ENCODE data around the gene TMPRSS9.
A peak's percentile ranks its signal among the peaks of the same experiment; 100 is the strongest.
"Not testable (repeated sequence)": the region's sequence is repeated elsewhere in the genome, so short reads cannot be mapped to it uniquely, and the experiment has no call there.

Gene TMPRSS9

GRCh38 chr19:2342656-2343288, 17.3 kb upstream of the TMPRSS9 start:
- no peak for DNase-seq (ENCODE audit: low spot score)

GRCh38 chr19:2343289-2343982, 16.6 kb upstream of the TMPRSS9 start:
- DNase-seq (ENCODE audit: low spot score): no peak

- no peak for DNase-seq (ENCODE audit: low spot score)
Measured at GRCh38 chr19:2344381-2344870, 15.6 kb upstream of the TMPRSS9 start.

- DNase-seq (ENCODE audit: low spot score): no peak
Measured at GRCh38 chr19:2345076-2345475, 15.0 kb upstream of the TMPRSS9 start.

DNA sequence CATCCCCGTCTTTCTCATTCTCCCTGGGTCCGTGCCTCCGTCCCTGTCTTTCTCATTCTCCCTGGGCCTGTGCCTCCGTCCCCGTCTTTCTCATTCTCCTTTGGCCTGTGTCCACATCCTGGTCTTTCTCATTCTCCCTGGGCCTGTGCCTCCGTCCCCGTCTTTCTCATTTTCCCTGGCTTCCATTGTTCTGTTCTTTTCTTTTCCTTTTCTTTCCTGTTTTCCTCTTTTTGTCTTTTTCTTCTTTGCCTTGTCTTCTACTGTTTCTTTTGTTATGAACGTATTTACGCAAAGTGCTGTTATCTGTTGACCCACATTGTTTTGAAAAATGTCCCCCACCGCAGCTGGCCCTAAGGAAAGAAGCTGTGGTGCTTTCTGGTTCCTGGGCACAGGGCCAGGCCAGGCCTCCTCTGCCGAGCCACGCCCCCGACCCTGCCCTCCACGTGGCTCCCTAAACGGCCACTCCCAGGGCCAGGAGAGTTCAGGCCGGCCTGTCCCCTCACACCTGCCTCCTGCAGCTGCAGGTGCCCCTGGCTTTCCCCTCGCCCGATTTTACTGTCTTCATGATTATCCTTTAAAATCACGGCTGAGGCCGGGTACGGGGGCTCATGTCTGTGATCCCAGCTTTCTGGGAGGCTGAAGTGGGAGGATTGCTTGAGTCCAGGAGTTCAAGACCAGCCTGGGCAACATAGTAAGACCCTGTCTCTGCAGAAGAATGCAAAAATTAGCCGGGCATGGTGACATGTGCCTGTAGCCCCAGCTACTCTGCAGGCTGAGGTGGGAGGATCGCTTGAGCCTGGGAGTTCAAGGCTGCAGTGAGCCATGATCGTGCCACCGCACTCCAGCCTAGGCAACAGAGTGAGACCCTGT, 14.0 kb upstream of the TMPRSS9 start:
- DNase-seq (ENCODE audit: low spot score): no peak

GRCh38 chr19:2349818-2350217, 10.2 kb upstream of the TMPRSS9 start:
- not testable (repeated sequence) for DNase-seq (ENCODE audit: low spot score)

GRCh38 chr19:2350656-2351055, 9.4 kb upstream of the TMPRSS9 start:
- DNase-seq (ENCODE audit: low spot score): no peak

DNA sequence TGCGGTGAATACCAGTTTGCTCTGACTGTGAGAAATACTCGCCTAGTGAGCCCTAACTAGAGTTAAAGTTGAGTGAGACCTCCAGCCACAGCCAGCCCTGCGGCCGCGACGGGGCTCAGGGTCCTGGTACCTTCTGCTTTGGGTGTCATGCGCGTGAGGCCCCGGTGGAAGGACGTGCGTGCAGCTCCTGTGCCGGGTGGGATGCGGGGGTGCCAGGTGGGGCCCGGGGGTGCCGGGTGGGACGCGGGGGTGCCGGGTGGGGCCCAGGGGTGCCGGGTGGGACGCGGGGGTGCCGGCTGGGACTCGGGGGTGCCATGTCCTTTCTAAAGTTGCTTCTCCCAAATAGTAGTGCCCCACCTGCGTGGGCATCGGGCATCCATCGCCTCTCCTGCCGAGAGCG, 8.5 kb upstream of the TMPRSS9 start:
- DNase-seq (ENCODE audit: low spot score): no peak

- no peak for DNase-seq (ENCODE audit: low spot score)
Measured at GRCh38 chr19:2352121-2352520, 7.9 kb upstream of the TMPRSS9 start.

DNA sequence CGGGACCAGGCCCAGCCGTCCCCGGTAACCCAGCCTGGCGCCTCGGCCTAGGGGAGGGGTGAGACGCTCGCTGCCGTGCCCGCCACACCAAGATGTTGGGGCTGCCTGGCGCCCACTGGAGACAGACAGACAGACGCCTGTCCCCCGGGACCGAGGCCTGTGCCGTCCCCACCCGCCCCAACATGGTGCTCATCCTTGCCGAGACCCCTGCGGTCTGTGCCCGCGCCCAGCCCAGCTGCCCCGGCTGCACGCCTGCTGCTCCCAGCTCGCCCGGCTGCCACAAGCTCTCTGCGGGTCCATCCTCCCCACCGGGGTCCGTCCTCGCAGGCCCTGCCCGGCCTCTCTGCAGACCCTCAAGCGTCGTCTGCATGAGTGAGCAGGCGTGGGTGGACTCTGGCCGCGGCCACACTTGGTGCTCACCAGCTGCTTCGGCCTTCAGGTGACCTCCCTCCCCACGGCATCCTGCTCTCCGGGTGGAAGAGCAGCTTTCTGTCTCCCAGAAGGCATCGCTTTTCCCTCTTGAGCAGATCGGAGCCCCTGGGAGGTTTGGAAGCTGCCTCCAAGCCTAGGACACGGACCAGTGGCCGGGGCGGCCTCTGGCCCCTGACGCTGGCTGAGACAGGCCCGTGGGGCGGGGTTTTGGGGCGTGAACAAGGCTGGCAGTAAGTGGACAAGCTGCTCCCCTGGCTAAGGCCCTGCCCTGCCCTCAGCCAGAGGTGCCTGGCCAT, 6.7 kb upstream of the TMPRSS9 start:
- DNase-seq (ENCODE audit: low spot score): no peak

GRCh38 chr19:2353887-2354592, 6.0 kb upstream of the TMPRSS9 start:
- no peak for DNase-seq (ENCODE audit: low spot score)

GRCh38 chr19:2354670-2355069, 5.4 kb upstream of the TMPRSS9 start:
- no peak for DNase-seq (ENCODE audit: low spot score)

DNA sequence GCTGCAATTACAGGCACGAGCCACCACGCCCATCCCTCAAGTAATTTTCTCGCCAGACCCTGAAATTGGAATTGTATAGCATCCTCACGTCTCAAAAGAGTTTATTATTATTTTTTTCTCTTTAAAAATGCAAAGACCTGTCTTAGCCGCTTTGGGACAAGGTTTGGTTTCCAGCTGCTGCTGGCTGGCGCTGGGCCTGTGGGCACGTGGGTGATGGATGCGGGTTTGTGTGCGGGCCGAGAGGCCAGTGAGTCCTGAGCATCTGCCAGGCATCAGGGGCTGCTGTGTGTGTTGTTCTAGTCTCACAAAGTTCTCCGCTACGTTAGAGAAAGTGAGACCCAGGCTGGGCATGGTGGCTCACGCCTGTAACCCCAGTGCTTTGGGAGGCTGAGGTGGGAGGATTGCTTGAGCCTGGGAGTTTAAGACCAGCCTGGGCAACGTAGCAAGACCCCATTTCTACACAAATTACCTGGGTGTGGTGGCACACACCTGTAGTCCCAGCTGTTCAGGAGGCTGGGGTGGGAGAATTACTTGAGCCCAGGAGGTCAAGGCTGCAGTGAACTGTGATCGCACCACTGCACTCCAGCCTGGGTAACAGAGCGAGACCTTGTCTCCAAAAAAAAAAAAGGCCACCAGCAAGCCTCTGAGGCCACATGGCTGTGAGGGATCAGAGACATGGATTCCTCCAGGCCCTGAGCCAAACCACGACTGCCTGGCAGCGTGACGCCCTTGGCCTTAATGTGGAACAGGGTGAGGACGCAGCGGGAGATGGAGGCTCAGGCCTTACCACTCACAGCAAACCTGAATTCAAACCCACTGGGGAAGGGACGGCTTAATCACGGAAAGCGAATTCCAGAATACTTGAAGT, 4.7 kb upstream of the TMPRSS9 start:
- DNase-seq (ENCODE audit: low spot score): peak; percentile 96

GRCh38 chr19:2356036-2356646, 3.9 kb upstream of the TMPRSS9 start:
- DNase-seq (ENCODE audit: low spot score): no peak

DNA sequence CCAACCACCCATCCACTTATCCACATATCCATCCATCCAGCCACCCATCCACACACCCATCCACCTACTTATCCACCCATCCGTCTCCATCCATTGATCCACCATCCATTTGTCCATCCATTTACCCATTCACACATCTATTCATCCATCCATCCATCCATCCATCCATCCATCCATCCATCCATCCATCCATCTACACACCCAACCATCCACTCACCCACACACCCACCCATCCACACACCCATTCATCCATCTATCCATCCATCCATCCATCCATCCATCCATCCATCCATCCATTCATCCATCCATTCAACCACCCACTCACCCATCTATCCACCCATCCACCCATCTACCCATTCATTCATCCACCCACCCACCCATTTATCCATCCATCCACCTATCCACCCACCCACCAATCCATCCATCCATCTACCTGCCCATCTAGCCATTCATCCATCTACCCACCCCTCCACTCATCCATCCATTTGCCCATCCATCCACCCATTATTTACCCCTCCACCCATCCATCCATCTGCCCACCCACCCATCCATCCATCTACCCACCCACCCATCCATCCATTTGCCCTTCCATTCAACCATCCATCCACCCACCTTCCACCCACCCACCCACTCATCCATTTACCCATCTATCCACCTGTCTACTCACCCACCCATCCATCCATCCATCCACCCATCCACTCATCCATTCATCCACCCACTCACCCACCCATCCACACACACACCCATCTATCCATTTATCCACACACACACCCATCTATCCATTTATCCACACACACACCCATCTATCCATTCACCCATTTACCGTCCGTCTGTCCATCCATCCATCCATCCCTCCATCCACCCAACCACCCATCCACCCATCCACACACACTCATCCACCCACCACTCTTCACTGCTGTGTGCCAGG, 2.5 kb upstream of the TMPRSS9 start:
- no peak for DNase-seq (ENCODE audit: low spot score)

DNA sequence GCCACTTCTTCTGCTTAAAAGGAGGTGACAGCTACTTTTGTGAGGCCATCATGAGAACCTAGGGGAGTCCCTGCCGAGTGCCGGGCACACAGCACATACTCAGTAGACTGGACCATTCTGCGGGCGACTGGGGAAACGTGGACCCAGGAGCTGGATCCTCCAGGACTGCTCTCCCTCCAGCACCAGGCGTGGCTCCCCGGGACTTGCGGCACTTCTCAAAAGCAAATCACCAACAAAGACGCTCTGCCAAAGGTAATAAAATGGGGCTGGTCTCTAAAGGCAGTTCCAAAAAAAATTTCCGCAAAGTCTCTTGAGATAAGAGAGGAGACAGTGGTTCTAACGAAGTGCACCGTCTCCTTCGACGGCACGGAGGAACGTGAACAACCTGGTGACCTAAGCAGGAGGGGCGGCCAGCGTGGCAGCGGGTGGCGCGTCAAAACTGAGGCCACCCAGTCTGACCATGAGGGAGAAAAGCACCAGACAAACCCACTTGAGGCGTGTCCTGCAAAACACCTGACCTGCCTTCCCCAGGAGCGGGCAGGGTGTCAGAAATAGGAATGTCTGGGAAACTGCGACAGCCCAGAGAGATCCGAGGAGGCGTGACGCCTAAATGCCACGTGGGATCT, 1.4 kb upstream of the TMPRSS9 start:
- no peak for DNase-seq (ENCODE audit: low spot score)

GRCh38 chr19:2360833-2361232, 768 bp downstream of the TMPRSS9 start:
- no peak for DNase-seq (ENCODE audit: low spot score)

DNA sequence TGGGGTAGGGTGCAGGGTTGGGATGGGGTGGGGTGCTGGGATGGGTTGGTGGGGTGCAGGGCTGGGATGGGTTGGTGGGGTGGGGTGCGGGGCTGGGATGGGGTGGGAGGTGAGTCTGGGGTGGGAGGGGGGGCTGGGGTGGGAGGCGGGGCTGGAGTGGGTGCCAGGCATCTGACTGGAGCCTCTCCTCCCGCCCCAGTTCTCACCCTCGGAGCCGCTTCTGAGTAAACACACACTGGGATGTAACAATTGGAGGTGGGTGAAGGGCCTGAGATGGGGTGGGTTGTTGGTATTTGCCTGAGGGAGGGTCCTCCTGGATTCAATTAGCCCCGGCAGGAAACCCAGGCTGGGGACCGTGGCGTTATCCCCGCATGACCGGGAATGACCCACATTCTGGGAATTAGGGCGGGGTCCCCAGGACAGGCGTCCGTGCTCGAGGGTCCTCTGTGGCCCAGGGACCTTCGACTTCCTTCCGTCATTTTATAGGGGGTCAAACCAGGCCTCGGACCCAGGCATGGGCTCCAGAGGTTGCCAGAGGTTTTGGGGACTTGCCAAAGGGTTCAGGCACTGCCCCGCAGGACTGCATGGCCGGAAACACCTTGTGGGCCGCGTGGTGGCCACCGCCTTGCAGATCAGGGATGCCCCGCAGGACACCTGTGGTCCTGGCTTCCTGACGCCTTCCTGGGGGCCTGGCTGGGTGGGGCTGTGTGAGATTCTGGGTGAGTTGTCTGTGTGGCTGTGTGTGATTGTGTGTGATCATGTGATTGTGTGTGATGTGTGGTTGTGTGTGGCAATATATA, 1.4 kb downstream of the TMPRSS9 start:
- no peak for DNase-seq (ENCODE audit: low spot score)

Data from AG08395 (cell line).